Panc1 (cell line): ENCODE measurements around the gene SPOCK1. TPM values are rescaled to one million over a fixed set of nuclear protein-coding genes. Genes with fewer than 3 reads are reported as not detected.

Experiments
- ATAC-seq: fragments of 200-7000 bp; cut with Tn5 transposase; 2 replicates; pipeline ENCODE4 v1.9.1; 2020; ENCODE audit warnings: mild to moderate bottlenecking, moderate library complexity
- BruUV-seq: library from RNA; stranded (reverse); fragments of 400-500 nt; replicated peaks from 2 replicates; lab custom pipeline; 2021; lab: Mats Ljungman, UMichigan
- CTCF ChIA-PET: fragments of 300-600 bp; sonication (Branson Sonifier 250); formaldehyde crosslinking; loops from one replicate; lab custom pipeline; 2022; ENCODE audit warnings: antibody characterized with exemption; lab: Charles Lee
- POLR2A ChIA-PET: fragments of 300-600 bp; sonication (Branson Sonifier 250); formaldehyde crosslinking; loops from one replicate; lab custom pipeline; 2022; ENCODE audit warnings: antibody characterized with exemption; lab: Charles Lee
- DNase-seq: peaks from one replicate; pipeline ENCODE4 v3.0.0-alpha.2; 2010; ENCODE audit warnings: low read depth, low spot score
- H3K27ac ChIP-seq: 2 replicates; pipeline ENCODE4 v1.5.1; 2011; ENCODE audit warnings: mild to moderate bottlenecking, low read length, inconsistent platforms
- H3K27me3 ChIP-seq: fragments of 200-500 bp; sonication (Bioruptor generic); 2 replicates; pipeline ENCODE4 v1.6.0; 2014; ENCODE audit warnings: low read length, inconsistent platforms; ENCODE audit not compliant: control insufficient read depth, insufficient read depth
- H3K36me3 ChIP-seq: fragments of 200-500 bp; sonication (Bioruptor generic); 2 replicates; pipeline ENCODE4 v1.5.1; 2014; ENCODE audit warnings: inconsistent platforms, mild to moderate bottlenecking, low read length, moderate library complexity; ENCODE audit not compliant: control insufficient read depth, insufficient read depth
- H3K4me1 ChIP-seq: 2 replicates; pipeline ENCODE4 v1.5.1; 2011; ENCODE audit warnings: inconsistent platforms, mild to moderate bottlenecking, low read length, moderate library complexity; ENCODE audit not compliant: control insufficient read depth, insufficient read depth
- H3K4me3 ChIP-seq, 2 experiments: 2 replicates each; pipeline ENCODE4 v1.5.1; 2011 to 2012; ENCODE audit warnings: low read depth in 2 of 2, low read length in 2 of 2, mild to moderate bottlenecking in 2 of 2, inconsistent platforms in 1 of 2, moderate library complexity in 1 of 2
- H3K9me3 ChIP-seq: fragments of 200-500 bp; sonication (Bioruptor generic); 2 replicates; pipeline ENCODE4 v1.5.1; 2014; ENCODE audit warnings: low read depth, mild to moderate bottlenecking, inconsistent platforms, low read length, moderate library complexity; ENCODE audit not compliant: control insufficient read depth, insufficient read depth
- CTCF ChIP-seq: fragments of 450-650 bp; IDR thresholded peaks from 2 replicates; pipeline ENCODE4 v1.5.1; 2017; ENCODE audit warnings: mild to moderate bottlenecking
- POLR2AphosphoS5 ChIP-seq: IDR thresholded peaks from 2 replicates; pipeline ENCODE4 v1.6.1; 2012; ENCODE audit warnings: mild to moderate bottlenecking, low read depth, low read length, moderate library complexity
- SIN3A ChIP-seq: IDR thresholded peaks from 2 replicates; pipeline ENCODE4 v1.6.1; 2012; ENCODE audit warnings: low read depth, mild to moderate bottlenecking, low read length, moderate library complexity, borderline replicate concordance; ENCODE audit not compliant: insufficient read depth
- TCF7L2 ChIP-seq: IDR thresholded peaks from 2 replicates; pipeline ENCODE4 v1.6.1; 2011; ENCODE audit warnings: mild to moderate bottlenecking, low read depth, low read length, inconsistent platforms
- in situ Hi-C: cut with HindIII; loops from 2 replicates; pipeline ENCODE4 v1.10.0; 2016; ENCODE audit warnings: low sequenced_read_pairs, low pct_unique_long_range_greater_than_20kb
- intact Hi-C: fragments of 100-400 bp; cut with micrococcal nuclease; formaldehyde crosslinking; loops from one replicate; pipeline ENCODE4 v1.10.0; 2022; ENCODE audit not compliant: unreplicated experiment
- total RNA-seq: library from RNA; stranded (reverse); gene quantifications from one replicate; pipeline ENCODE4 v1.2.1, GENCODE V29; 2021; ENCODE audit not compliant: unreplicated experiment
- TF ChIP-seq, protein P1 (sequence below), 2 experiments: IDR thresholded peaks; 2 replicates each; pipeline ENCODE4 v1.6.1; 2011 to 2012; ENCODE audit warnings: low read depth in 2 of 2, control low read depth in 1 of 2, low read length in 1 of 2, mild to moderate bottlenecking in 1 of 2, moderate library complexity in 1 of 2; ENCODE audit not compliant: insufficient read depth in 1 of 2

Gene SPOCK1
- total RNA-seq, 1 experiment from 2014 or later: 15.6 TPM

DNA sequence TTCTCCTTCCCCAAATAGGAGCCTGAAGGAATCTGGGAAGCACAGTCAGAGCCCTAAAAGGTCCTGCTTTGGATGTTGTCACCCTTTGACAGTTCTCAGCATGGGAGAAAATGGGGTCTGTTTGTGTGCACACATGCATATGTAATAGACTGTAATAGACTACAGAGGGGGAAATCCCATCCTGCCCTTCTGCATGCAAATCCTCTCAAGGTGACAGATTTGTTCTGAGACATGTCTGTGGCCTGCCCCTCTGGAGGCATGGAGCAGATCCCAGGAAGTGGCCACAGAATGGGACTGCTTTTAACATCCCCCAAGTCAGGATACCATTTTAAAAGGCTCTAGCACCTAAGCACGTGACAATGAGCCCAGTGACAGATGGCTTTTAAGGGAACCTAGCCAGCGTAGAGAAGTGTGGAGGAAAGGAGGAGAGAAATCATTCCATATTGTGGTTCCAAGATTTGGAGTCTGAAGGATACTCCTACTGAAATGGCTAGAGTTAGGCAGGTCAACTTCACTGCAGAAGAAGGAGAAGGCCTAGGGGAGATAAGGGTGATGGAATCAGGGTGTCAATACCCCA, 483.5 kb downstream of the SPOCK1 start:
- no peak overlapping the region for H3K4me3 ChIP-seq

GRCh38 chr5:137014731-137015130, 484.4 kb downstream of the SPOCK1 start:
- no peak for ATAC-seq
- CTCF ChIA-PET: no interaction called here
- POLR2A ChIA-PET: no interaction called here

More for the DNA sequence above, 483.5 kb downstream of the SPOCK1 start:
- ATAC-seq (no peak), DNase-seq (no peak)
- Histone ChIP-seq H3K36me3 (no peaks in the 10 kb centered on the region), H3K27me3 (no peaks in the 10 kb centered on the region), H3K4me1 (no peaks in the 10 kb centered on the region), H3K9me3 (no peaks in the 10 kb centered on the region), H3K27ac (no peak overlapping the region)
- intact Hi-C loops (no loop called here), in situ Hi-C loops (no loop called here)
- ChIA-PET CTCF (no interaction called here), POLR2A (no interaction called here)
- BruUV-seq: no TSS peak
- TF ChIP-seq SIN3A: no peak
- no peak for TF ChIP-seq CTCF
- TF ChIP-seq TCF7L2: no peak
- TF ChIP-seq, protein P1, sequence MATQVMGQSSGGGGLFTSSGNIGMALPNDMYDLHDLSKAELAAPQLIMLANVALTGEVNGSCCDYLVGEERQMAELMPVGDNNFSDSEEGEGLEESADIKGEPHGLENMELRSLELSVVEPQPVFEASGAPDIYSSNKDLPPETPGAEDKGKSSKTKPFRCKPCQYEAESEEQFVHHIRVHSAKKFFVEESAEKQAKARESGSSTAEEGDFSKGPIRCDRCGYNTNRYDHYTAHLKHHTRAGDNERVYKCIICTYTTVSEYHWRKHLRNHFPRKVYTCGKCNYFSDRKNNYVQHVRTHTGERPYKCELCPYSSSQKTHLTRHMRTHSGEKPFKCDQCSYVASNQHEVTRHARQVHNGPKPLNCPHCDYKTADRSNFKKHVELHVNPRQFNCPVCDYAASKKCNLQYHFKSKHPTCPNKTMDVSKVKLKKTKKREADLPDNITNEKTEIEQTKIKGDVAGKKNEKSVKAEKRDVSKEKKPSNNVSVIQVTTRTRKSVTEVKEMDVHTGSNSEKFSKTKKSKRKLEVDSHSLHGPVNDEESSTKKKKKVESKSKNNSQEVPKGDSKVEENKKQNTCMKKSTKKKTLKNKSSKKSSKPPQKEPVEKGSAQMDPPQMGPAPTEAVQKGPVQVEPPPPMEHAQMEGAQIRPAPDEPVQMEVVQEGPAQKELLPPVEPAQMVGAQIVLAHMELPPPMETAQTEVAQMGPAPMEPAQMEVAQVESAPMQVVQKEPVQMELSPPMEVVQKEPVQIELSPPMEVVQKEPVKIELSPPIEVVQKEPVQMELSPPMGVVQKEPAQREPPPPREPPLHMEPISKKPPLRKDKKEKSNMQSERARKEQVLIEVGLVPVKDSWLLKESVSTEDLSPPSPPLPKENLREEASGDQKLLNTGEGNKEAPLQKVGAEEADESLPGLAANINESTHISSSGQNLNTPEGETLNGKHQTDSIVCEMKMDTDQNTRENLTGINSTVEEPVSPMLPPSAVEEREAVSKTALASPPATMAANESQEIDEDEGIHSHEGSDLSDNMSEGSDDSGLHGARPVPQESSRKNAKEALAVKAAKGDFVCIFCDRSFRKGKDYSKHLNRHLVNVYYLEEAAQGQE (IDR thresholded peaks at IDR 0.05; ENCODE audit: insufficient read depth in 1 of 2, low read depth in 2 of 2, low read length in 1 of 2): no peak
- TF ChIP-seq POLR2AphosphoS5: no peak

More at GRCh38 chr5:137014731-137015130, 484.4 kb downstream of the SPOCK1 start:
- H3K4me1 ChIP-seq: no peaks in the 10 kb centered on the region
- H3K27me3 ChIP-seq: no peaks in the 10 kb centered on the region
- TF ChIP-seq POLR2AphosphoS5: no peak
- TF ChIP-seq TCF7L2: no peak
- TF ChIP-seq CTCF: no peak
- TF ChIP-seq SIN3A: no peak
- TF ChIP-seq, protein P1 (IDR thresholded peaks at IDR 0.05; ENCODE audit: insufficient read depth in 1 of 2, low read depth in 2 of 2, low read length in 1 of 2): no peak
- H3K4me3 ChIP-seq: no peak overlapping the region
- in situ Hi-C loops (no loop called here), intact Hi-C loops (no loop called here)
- no peaks in the 10 kb centered on the region for H3K9me3 ChIP-seq
- no peaks in the 10 kb centered on the region for H3K36me3 ChIP-seq
- DNase-seq: no peak
- no TSS peak for BruUV-seq
- no peak overlapping the region for H3K27ac ChIP-seq
